ENCODE results near the gene OR2L8. TPM values are rescaled to one million over a fixed set of nuclear protein-coding genes. Genes with fewer than 3 reads are reported as not detected.

Gene OR2L8

Small RNA genes within 50 kb of the gene (small RNA-seq; reads per million reads assigned to genes)
- not detected for gene RF00019 (ENCODE audit: insufficient read depth)

Data from mesendoderm (in vitro differentiated cells).